Activated CD8-positive, alpha-beta memory T cell treated with anti-CD3 and anti-CD28 coated beads, Interleukin-2, amount 50 U/mL, for 1 hour (primary cell): ENCODE measurements around the gene BDH2.

Experiments used
- DNase-seq: peaks from one replicate; pipeline ENCODE4 v3.0.0-alpha.2; 2020; ENCODE audit errors: extremely low read depth

Gene BDH2

DNA sequence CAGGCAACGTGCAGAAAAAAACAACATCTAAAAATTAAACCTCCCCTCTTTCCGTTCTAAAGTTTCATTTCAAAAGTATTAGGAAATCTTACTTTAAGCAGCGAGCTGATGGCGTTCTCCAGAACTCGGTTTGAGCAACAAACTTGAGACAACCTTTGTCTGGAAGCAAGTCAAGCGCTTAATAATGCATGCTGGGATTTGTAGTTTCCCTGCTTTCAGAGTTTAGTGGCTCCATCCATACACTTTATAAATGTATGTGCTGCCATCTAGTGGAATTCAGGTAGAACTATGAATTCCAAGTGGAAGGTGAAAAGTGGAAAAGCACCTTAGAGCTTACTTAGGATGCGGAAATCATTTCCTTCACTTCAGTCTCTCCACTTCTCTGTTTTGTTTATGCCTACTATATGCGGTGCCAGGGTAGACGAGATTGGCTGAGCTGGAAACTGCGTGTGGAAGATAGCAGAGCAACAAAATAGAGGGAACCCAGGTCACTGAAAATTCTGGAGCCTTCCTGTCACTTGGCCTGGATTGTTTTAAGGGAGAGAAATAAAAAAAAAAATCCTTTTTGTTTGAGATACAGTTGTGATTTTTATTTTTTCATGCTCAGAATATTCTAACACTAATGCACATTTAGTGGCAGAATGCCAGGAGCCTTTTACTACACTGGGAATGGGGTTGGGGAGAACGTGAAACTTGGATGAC lies at the start of gene BDH2:
TSS of gene BDH2 (minus strand) at position 144 of the 702 bp plus-strand sequence. CDS start 3,580 bp downstream, outside the sequence.
- peak; percentile 31 for DNase-seq

DNA sequence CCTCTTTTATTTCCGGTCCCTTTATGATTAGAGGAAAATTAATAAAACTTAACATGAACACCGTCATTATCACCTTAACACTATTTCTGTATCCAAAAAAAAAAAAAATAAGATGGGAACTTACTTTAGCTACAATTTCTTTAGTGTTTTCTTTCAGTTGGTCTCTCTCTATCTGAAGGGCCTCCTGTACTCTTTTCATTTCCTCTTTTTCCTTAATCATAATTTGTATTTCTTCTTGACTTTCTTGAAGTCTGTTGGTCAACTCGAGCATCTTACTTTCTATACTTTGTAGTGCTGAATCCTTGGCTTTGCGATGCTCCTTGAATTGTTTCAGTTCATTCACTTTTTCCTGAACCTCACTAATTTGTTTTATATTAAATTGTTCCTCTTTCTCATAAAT lies 45.3 kb upstream of the BDH2 start:
- no peak for DNase-seq

DNA sequence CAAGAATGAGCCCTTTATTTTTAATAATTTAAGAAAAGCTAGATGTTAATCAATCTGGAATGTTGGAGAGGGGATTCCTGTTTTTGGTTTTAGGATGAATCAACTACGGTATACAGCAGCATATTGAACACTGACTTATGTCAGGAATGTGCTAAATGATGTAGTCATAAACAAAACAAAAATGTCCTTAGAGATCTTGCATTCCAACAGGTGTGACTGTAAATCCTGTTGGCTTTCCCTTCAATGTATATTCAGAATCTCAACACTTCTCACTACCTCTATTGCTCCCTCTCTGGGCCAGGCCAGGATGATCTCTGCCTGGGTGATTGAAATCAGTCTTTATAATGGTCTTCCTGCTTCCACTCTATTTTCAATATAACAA lies 37.8 kb upstream of the BDH2 start:
- DNase-seq: no peak

DNA sequence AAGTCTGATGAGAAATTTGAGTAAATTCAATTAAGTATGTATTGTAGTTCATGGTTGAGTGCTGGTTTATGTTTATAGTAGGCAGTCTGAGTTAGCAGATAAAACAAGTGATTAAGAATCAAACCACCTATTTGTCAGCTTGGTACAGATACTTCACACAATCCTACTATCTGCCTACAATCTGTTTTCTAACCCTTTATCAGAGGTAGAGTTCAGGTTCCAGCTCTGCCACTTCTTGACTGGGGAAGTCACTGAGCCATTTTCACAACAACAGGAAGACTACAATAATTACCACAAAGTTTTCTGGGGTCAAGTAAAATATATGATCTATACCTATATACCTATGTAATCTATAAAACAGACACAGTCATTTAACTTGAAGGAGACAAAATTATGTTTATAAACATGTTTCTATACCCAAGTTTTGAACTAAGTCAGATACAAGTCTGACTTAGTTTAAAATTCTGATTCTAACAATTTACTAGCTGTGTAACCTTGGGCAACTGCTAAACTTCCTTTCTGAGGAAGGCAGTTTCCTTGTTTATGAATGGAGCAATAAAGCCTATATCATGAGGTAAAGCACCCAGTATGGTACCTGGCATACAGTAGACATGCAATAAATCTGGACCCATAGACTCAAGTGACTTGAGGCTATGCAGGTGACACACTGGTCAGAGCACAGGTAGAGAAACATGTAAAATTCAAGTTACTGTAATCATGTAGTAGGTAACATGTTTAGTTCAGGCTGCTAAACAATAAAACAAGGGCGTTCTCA lies 37.2 kb upstream of the BDH2 start:
- no peak for DNase-seq

DNA sequence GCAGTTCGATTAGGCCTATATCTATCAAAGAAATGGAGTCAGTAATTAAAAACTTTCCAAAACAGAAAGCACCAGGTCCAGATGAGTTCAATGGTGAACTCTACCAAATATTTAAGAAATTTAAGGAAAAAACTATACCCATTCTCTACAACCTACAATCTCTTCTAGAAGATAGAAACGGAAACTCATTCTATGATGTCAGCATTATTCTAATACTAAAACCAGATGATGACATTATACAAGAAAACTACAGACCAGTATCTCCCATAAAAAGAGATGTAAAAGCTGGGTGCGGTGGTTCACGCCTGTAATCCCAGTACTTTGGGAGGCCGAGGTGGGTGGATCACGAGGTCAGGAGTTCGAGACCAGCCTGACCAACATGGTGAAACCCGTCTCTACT lies 29.5 kb upstream of the BDH2 start:
- DNase-seq: no peak

DNA sequence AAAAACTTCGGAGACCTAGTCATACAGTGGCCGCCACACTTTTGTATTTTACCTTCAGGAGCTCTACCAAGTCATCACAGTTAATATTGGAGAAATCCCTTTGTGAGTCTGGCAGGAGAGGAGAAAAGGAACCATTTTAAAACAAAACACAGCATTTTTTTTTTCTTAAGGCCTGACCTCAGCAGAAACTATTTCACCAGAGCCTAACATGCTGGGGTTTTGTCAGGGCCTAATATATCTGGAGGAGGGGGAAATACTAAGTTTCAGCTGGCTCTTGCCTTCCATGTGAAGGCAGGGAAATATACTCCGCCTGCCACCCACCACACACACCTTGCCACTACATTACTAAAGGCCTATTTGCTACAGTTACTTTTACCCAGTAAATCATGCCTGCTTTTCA lies 26.5 kb upstream of the BDH2 start:
- DNase-seq: no peak

DNA sequence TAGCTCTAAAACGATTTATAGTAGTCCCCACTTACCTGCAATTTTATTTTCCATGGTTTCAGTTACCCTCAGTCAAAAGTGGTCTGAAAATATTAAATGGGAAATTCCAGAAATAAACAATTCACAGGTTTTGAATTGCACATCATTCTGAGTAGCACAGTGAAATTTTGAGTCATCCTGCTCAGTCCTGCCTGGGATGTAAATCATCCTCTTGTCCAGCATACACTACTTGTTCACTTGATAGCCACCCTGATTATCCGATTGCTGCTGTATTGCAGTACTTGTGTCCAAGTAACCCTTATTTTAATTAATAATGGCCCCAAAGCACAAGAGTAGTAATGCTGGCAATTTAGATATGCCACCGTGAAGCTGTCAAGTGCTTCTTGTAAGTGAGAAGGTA lies 23.5 kb upstream of the BDH2 start:
- DNase-seq: no peak

DNA sequence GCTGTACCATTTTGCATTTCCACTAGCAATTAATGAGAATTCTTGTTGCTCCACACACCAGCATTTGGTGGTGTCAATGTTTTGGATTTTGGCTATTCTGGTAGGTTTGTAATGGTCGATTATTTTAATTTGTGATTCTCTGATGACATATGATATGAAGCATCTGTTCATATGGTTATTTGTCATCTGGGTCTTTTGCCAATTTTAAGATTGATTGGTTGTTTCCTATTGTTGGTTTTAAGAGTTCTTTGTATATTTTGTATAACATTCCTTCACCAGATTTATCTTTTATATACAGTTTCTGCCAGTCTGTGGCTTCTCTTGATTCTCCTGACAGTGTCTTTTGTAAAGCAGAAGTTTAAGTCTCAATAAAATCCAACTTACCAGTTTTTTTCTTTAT lies 18.5 kb upstream of the BDH2 start:
- DNase-seq: no peak

DNA sequence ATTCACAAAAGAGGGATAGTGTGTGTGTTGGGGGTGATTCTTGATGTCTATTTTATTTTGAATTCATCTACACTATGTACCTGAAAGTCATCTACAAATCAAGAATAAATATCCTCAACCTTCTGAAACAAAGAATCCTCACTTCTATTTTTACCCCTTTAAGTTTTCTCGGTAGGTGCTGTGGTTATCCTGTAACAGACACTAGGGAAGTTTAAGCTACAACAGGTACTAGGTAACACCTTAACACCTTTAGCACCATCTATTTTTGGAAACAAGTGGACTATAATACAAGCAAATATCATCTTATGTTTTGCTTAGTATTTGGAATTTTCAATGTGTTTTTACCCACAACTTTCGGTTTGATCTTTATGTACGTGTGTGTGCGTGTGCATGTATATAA lies 12.0 kb upstream of the BDH2 start:
- DNase-seq: no peak

DNA sequence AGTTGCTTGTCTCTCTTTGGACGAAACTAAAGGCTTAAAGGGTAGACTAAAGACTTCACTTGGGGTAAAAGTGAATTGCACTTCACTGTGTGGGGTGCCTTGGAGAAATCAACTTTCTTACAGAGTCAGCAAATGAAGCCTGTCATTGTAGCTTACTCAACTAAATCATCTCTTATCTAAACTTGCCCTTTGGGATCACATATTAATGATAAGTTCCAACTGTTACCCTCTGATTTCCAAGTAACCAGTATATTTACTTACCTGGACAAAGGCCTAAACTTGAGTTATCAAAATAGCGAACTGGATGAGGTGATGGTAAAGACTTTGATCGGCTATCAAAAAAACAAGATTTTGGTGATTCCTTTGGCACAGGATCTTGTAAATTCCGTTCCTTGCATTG lies 8.9 kb upstream of the BDH2 start:
- no peak for DNase-seq

DNA sequence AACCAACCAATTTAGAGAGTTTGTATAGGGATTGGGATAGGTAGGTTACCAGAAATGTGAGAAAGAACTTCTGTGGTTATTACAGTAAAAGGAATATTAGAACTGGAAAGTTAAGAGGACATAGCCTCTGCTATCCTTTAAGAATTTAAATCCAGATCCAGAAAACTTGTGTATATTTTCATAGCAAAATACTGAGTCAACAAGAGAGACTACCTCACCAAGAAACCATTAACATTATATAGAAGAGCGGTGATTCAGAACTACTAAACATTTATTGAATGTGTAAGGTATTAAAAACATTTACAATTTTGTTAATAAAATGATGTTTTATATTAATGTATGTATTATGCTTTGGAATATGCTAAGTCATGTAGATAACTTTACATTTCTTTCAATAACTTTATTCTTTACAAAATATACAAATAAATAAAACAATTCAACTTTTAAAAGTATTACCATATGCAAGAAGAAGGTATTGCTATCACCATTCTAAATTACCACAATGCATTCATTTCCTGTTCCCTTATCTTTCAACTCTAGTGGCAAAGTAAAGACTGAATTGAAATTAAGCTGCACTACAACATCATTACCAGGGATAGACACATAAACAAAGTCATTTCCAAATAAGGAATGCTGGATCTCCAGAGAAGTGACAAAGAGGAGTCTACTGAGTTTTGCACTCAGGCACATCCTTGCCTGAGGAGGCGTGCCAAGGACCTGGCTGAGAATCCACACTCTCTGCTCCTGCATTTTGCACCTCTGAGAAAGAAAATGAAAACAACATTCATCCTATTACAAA lies 6.1 kb upstream of the BDH2 start:
- no peak for DNase-seq

DNA sequence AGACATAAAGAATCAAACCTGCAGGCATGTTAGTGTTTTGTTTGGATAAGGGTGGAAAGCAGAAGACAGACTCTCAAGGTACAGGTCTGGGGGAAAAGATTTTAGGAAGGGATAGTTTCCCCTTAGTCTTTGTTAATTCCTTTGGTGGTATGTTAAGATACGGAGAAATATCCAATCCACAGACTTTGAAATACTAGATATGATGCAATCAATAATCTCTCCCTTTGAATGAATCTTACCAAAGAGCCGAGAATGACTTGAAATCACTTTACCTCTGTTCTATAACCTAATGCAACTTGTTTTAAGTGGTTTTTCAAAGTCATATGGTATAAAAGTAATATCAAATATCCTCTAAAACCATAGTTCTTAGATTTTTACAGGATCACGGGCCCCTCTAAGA lies 5.3 kb upstream of the BDH2 start:
- no peak for DNase-seq

DNA sequence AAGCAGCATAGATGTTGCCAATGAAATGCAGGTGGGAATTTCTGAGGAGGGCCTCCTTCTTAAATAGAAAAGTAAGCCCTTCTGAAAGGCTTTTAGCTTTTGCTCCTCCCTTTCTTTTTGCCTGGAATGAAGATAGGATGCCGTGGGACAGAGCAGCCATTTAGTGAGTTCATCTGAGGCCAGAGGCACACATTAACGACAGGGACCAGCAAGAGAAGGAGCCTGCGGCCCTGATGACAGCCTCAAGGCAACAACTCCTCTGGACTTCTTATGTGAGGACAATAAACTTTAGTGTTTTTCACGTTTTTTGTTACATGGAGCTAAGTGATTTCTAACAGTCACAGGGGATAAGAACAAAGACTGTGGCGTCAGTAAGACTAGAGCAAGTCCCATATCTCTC lies 1.1 kb upstream of the BDH2 start:
- no peak for DNase-seq

DNA sequence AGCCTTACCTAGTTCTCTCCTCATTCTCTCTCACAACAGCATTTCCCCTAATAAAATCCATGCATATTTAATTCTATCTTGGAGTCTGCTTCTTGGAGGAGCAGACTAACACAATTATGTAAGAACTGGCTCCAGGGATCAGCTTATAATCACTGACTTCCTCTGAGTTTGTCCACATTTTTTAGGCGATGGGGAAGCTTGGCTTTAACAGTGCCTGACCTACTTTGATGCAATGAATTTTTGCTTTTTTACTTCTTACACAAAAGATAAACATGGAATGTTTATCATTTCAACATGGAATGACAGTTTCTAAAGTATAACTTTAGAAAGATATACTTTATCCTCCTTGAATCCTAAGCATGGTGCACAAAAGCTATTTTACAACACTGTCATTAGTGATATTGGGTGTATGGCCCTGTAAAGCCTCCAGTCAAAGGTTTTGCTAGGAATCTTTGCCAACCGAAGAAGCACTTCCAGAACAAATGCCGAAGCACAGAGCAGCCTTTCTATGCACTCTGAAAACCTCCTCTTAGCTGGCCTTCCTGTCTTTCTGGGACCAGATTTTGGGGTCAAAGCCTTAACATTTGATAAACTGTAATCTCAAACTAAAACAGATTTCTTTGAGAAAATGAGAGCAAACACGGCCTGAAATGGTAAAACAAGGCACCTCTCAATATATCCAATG lies 736 bp downstream of the BDH2 start:
- DNase-seq: no peak

DNA sequence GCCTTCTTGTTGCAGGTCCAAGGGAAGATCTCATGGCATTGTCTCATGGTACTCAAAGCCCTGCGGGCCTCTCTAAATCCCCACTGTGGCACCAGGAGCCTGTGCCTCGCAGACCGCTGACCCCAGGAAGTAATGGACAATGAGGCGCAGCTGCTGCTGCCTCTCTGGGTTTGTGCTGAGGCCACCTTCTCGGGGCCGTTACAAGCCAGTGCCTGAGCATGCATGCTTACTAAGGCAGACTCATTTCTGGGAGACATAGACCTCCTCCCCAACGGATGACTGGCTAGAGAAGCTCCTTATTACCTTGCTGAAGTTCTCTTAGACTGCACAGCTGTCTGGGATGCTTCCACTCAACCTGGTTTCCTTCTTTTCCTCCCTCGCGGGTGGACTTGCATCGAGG lies 1.3 kb downstream of the BDH2 start:
- no peak for DNase-seq

DNA sequence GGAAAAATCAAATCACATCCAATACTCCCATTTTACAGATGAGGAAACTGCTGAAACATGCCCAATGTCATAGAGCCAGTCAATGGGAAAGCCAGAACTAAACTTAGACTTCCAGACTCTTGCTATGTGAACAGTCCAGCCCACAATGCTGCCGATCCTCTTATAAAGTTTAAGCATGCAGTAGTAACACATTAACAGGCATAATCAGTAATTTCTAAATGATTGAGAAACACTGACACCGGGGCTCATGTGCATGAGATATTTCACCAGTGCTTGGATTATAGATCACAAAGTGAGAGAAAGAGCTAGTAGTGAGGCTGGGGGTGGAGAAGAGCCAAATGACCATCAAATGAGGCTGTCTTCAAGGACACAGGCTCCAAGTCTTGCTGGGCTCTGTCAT lies 2.5 kb downstream of the BDH2 start:
- DNase-seq: no peak

DNA sequence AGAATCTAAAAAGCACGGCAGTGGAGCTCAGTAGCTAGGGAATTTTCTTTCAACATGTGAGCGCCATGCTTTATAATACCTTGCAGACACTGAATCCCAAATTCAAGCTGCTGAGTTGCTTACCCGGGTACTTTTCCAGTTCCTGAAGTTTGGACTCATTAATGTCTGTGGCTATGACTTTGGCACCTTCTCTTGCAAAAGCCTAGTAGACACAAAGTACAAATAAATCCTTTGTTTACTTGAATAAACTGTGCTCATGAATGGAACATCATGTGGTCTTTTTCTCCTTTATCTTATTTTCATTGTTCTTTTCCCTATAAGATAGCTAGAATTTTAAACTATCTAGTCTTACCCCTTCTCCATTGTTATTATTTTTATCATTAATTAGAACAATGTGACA lies 4.6 kb downstream of the BDH2 start:
- DNase-seq: no peak

DNA sequence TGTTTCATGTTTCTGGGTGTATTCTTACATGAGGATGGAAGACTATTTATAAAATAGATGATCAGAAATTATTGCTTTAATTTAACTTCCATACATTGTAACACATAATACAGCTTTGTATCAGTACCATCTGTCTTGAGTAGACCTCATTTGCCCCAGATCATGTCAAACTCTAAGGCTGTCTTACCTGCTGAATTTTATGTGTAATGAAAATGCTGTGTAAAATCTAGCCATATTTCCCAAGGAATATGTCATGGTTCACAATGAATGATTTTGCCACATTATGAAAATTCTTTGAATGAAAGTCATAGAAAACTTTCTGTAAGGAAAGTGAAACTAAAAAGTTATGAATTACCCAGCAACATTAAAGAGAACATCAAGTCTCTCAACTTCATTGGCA lies 7.4 kb downstream of the BDH2 start:
- DNase-seq: no peak

DNA sequence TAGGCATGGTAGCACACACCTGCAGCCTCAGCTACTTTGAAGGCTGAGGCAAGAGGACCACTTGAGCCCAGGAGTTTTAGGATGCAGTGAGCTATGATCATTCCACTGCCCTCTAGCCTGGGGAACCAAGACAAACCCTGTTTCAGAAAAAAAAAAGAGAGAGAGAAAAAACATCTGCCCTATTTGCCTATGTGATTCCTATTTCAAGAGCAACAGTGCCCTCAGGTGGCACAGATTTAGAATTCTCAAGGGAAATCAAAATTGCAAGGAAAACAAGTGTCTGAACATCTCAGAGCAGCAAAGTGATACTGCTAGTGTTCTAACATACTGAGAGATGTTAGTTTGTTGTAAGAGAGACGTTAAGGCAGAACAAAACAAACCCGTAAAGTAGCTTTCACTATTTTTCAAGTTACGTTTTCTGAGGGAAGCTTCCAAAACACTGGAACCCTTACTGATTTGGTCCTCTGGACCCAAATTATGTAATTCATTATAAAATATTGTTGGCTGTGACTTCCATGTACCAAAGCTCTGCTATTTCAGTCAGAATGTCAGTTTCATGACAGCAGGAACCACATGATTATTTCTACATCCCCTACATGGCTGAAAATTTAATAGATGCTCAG lies 7.9 kb downstream of the BDH2 start:
- no peak for DNase-seq

DNA sequence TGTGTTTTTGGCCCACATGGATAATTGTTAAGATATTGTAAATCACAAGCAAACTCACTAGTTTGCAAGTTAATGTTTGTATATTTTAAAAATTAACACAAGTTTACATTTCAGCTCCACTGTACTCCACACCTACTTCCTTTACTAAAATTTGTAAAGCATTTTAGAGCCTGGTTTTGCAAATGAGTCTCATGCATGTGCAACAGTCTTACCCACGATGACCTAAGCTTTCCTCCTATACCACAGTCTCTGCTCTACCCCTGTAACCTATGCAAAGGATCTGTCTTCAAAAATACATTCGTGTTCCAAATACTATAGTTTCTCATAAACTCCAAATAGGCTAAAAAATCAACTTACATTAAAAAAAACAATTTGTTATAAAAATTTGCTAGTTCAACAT lies 10.2 kb downstream of the BDH2 start:
- no peak for DNase-seq

DNA sequence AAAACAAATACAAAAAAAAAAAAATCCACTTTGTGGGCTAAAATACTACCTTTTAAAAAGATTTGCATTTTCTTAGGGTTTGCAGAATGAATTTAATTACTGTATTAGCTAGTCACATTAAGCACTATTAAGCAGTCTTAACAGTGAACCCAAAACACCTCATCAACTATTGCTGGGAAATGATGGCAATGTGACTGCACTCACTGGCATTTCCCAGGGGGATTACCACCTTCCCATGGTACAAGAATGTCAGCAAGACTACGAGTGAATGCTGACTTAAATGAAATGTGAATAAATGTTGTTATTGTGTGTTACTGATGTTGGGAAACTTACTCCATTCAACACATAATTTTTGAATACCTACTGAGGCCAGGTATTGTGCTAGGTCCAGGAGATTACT lies 13.1 kb downstream of the BDH2 start:
- DNase-seq: no peak
